GM23338 (cell line): ENCODE results near the gene PANK4. TPM values are rescaled to one million over a fixed set of nuclear protein-coding genes. Genes with fewer than 3 reads are reported as not detected.

Experiments
- ATAC-seq: fragments of 200-7000 bp; cut with Tn5 transposase; 3 replicates; pipeline ENCODE4 v1.9.1; 2020
- DNase-seq: peaks from one replicate; pipeline ENCODE4 v3.0.0-alpha.2; 2015; ENCODE audit warnings: low spot score
- H2AFZ ChIP-seq: fragments of 200-600 bp; sonication (generic); 2 replicates; pipeline ENCODE4 v1.8.0; 2016; ENCODE audit warnings: antibody characterized with exemption, mild to moderate bottlenecking, moderate library complexity
- H3F3A ChIP-seq: fragments of 200-600 bp; sonication (generic); replicated peaks from 2 replicates; pipeline ENCODE4 v1.8.0; 2017; ENCODE audit warnings: antibody characterized with exemption, mixed run types, low read depth
- H3K27ac ChIP-seq: fragments of 200-600 bp; sonication (generic); 2 replicates; pipeline ENCODE4 v1.6.1; 2016; ENCODE audit warnings: low read depth
- H3K27me3 ChIP-seq: fragments of 200-600 bp; sonication (generic); 2 replicates; pipeline ENCODE4 v1.8.0; 2016; ENCODE audit warnings: mild to moderate bottlenecking, mixed run types, moderate library complexity; ENCODE audit not compliant: insufficient read depth
- H3K36me3 ChIP-seq: fragments of 200-600 bp; sonication (generic); 2 replicates; pipeline ENCODE4 v1.8.0; 2016; ENCODE audit warnings: mild to moderate bottlenecking; ENCODE audit not compliant: insufficient read depth
- H3K4me1 ChIP-seq: fragments of 200-600 bp; sonication (generic); 2 replicates; pipeline ENCODE4 v1.8.0; 2016; ENCODE audit warnings: mild to moderate bottlenecking, moderate library complexity; ENCODE audit not compliant: insufficient read depth
- H3K4me2 ChIP-seq: fragments of 200-600 bp; sonication (generic); 2 replicates; pipeline ENCODE4 v1.7.1; 2017; ENCODE audit warnings: mixed run types
- H3K4me3 ChIP-seq: fragments of 200-600 bp; sonication (generic); 2 replicates; pipeline ENCODE4 v1.6.1; 2016; ENCODE audit warnings: mixed run types
- H3K79me2 ChIP-seq: fragments of 200-600 bp; sonication (generic); replicated peaks from 2 replicates; pipeline ENCODE4 v1.8.0; 2017; ENCODE audit warnings: mild to moderate bottlenecking; ENCODE audit not compliant: insufficient read depth
- H3K9me2 ChIP-seq: fragments of 200-600 bp; sonication (generic); 2 replicates; pipeline ENCODE4 v1.8.0; 2017; ENCODE audit not compliant: insufficient read depth
- H4K20me1 ChIP-seq: fragments of 200-600 bp; sonication (generic); replicated peaks from 2 replicates; pipeline ENCODE4 v1.8.0; 2017; ENCODE audit warnings: mild to moderate bottlenecking; ENCODE audit not compliant: insufficient read depth
- H3K27ac Mint-ChIP-seq: 2 replicates; pipeline ENCODE4 v1.8.0; 2020; ENCODE audit warnings: inconsistent platforms, mild to moderate bottlenecking, moderate library complexity, mixed read lengths
- H3K27me3 Mint-ChIP-seq: 3 replicates; pipeline ENCODE4 v1.8.0; 2022; ENCODE audit warnings: low read depth, mild to moderate bottlenecking, moderate library complexity, mixed read lengths, inconsistent platforms; ENCODE audit not compliant: insufficient read depth, poor library complexity
- H3K36me3 Mint-ChIP-seq: 3 replicates; pipeline ENCODE4 v1.8.0; 2021; ENCODE audit warnings: low read depth, mild to moderate bottlenecking, inconsistent platforms, moderate library complexity, mixed read lengths
- H3K4me1 Mint-ChIP-seq: 3 replicates; pipeline ENCODE4 v1.8.0; 2020; ENCODE audit warnings: mild to moderate bottlenecking, inconsistent platforms, mixed read lengths
- H3K4me3 Mint-ChIP-seq: 3 replicates; pipeline ENCODE4 v1.8.0; 2021; ENCODE audit warnings: moderate library complexity, mild to moderate bottlenecking, inconsistent platforms, mixed read lengths
- H3K9me3 Mint-ChIP-seq: 3 replicates; pipeline ENCODE4 v1.8.0; 2020; ENCODE audit warnings: moderate library complexity, mild to moderate bottlenecking, inconsistent platforms, mixed read lengths
- EZH2 ChIP-seq: fragments of 200-600 bp; sonication (generic); IDR thresholded peaks from one replicate; pipeline ENCODE4 v1.8.0; 2017; ENCODE audit warnings: antibody characterized with exemption, mild to moderate bottlenecking, low read depth; ENCODE audit not compliant: unreplicated experiment
- JUNB ChIP-seq: IDR thresholded peaks from one replicate; pipeline ENCODE4 v1.6.1; 2016; ENCODE audit warnings: antibody characterized with exemption; ENCODE audit not compliant: unreplicated experiment
- POLR2AphosphoS5 ChIP-seq: IDR thresholded peaks from 2 replicates; pipeline ENCODE4 v1.6.1; 2016; ENCODE audit warnings: antibody characterized with exemption, low read depth
- ZNF114 ChIP-seq: fragments of 250-450 bp; sonication (Bioruptor Pico); IDR thresholded peaks from 2 replicates; pipeline ENCODE4 v1.5.0; 2020; ENCODE audit warnings: mild to moderate bottlenecking, moderate library complexity
- ZNF462 ChIP-seq: fragments of 250-450 bp; sonication (Bioruptor Pico); IDR thresholded peaks from 2 replicates; pipeline ENCODE4 v1.5.0; 2020; ENCODE audit warnings: mild to moderate bottlenecking, moderate library complexity
- polyA plus RNA-seq: library from polyadenylated mRNA; unstranded; fragments of >200 nt; fragmentation: Nextera tagmentation; extraction: Ambion mirVana; gene quantifications from 2 replicates; pipeline ENCODE4 v1.2.1, GENCODE V29; 2016
- total RNA-seq: library from RNA; depleted of rRNA; stranded (reverse); fragments of >200 nt; shearing (Covaris generic); gene quantifications from 2 replicates; pipeline ENCODE4 v1.2.3, GENCODE V29; 2014
- TF ChIP-seq, protein P1 (sequence below): IDR thresholded peaks from one replicate; pipeline ENCODE4 v1.6.1; 2018; ENCODE audit warnings: antibody characterized with exemption; ENCODE audit not compliant: unreplicated experiment

The PANK4 gene
- total and polyA plus RNA-seq, 2 experiments from 2014 or later: 25.8 to 43.7 TPM

- TF ChIP-seq ZNF462 (no peak), JUNB (no peak)
- TF ChIP-seq, protein P1, sequence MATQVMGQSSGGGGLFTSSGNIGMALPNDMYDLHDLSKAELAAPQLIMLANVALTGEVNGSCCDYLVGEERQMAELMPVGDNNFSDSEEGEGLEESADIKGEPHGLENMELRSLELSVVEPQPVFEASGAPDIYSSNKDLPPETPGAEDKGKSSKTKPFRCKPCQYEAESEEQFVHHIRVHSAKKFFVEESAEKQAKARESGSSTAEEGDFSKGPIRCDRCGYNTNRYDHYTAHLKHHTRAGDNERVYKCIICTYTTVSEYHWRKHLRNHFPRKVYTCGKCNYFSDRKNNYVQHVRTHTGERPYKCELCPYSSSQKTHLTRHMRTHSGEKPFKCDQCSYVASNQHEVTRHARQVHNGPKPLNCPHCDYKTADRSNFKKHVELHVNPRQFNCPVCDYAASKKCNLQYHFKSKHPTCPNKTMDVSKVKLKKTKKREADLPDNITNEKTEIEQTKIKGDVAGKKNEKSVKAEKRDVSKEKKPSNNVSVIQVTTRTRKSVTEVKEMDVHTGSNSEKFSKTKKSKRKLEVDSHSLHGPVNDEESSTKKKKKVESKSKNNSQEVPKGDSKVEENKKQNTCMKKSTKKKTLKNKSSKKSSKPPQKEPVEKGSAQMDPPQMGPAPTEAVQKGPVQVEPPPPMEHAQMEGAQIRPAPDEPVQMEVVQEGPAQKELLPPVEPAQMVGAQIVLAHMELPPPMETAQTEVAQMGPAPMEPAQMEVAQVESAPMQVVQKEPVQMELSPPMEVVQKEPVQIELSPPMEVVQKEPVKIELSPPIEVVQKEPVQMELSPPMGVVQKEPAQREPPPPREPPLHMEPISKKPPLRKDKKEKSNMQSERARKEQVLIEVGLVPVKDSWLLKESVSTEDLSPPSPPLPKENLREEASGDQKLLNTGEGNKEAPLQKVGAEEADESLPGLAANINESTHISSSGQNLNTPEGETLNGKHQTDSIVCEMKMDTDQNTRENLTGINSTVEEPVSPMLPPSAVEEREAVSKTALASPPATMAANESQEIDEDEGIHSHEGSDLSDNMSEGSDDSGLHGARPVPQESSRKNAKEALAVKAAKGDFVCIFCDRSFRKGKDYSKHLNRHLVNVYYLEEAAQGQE: no peak
These were observed 32.5 kb upstream of the PANK4 start (continued) for GRCh38 chr1:2558861-2559260.

GRCh38 chr1:2558420-2558819 lies 32.0 kb upstream of the PANK4 start:
- Histone ChIP-seq H3K27me3 (no peaks in the 10 kb centered on the region), H3F3A (no peaks in the 10 kb centered on the region), H4K20me1 (no peaks in the 10 kb centered on the region), H3K4me3 (no peak overlapping the region), H3K27ac (no peak overlapping the region), H2AFZ (no peak overlapping the region), H3K4me1 (no peaks in the 10 kb centered on the region), H3K9me2 (no peaks in the 10 kb centered on the region), H3K4me2 (no peak overlapping the region), H3K79me2 (no peaks in the 10 kb centered on the region), H3K36me3 (no peaks in the 10 kb centered on the region)
- Mint-ChIP-seq H3K36me3 (no peaks in the 10 kb centered on the region; the same call in 2 of the 3 replicates), H3K9me3 (no peaks in the 10 kb centered on the region), H3K27me3 (peaks cover 3% of the 10 kb centered on the region), H3K27ac (no peak overlapping the region), H3K4me3 (no peak overlapping the region), H3K4me1 (peaks cover 7% of the 10 kb centered on the region; the same call in 2 of the 3 replicates)
- ATAC-seq (no peak), DNase-seq (no peak)
- TF ChIP-seq POLR2AphosphoS5 (no peak), ZNF114 (CRISPR knock-in tag) (no peak), ZNF462 (no peak), EZH2 (no peak)
